HUES48 (cell line): ENCODE measurements around the gene PIK3R1.
A peak's percentile ranks its signal among the peaks of the same experiment; 100 is the strongest.

Source experiments
- H3K27ac ChIP-seq: one replicate; pipeline ENCODE4 v1.7.0; 2013; ENCODE audit warnings: low read depth, low read length, inconsistent platforms
- H3K27me3 ChIP-seq: 2 replicates; pipeline ENCODE4 v1.6.1; 2013; ENCODE audit warnings: mild to moderate bottlenecking, low read length; ENCODE audit not compliant: control insufficient read depth, insufficient read depth
- H3K36me3 ChIP-seq: 2 replicates; pipeline ENCODE4 v1.6.1; 2013; ENCODE audit warnings: low read length; ENCODE audit not compliant: control insufficient read depth, insufficient read depth
- H3K4me1 ChIP-seq: 2 replicates; pipeline ENCODE4 v1.6.1; 2013; ENCODE audit warnings: mild to moderate bottlenecking, low read length; ENCODE audit not compliant: control insufficient read depth, insufficient read depth
- H3K4me3 ChIP-seq: 2 replicates; pipeline ENCODE4 v1.5.1; 2013; ENCODE audit warnings: mild to moderate bottlenecking, low read depth, low read length
- H3K9ac ChIP-seq: 2 replicates; pipeline ENCODE4 v1.6.1; 2013; ENCODE audit warnings: mild to moderate bottlenecking, low read depth, low read length, moderate library complexity
- H3K9me3 ChIP-seq: 2 replicates; pipeline ENCODE4 v1.6.1; 2013; ENCODE audit warnings: low read length; ENCODE audit not compliant: control insufficient read depth, insufficient read depth

Gene PIK3R1

GRCh38 chr5:68251804-68252522 lies 36.4 kb downstream of the PIK3R1 start:
- H3K9me3 ChIP-seq = no peaks in the 10 kb centered on the region
- peak overlapping the region; percentile 26 for H3K27ac ChIP-seq
- H3K4me1 ChIP-seq = peaks cover 39% of the 10 kb centered on the region
- no peaks in the 10 kb centered on the region for H3K27me3 ChIP-seq
- no peak overlapping the region for H3K4me3 ChIP-seq
- H3K9ac ChIP-seq = 0 out of 2 replicates have a peak overlapping the region, but pooled peaks have one; percentile 1
- no peaks in the 10 kb centered on the region for H3K36me3 ChIP-seq

DNA sequence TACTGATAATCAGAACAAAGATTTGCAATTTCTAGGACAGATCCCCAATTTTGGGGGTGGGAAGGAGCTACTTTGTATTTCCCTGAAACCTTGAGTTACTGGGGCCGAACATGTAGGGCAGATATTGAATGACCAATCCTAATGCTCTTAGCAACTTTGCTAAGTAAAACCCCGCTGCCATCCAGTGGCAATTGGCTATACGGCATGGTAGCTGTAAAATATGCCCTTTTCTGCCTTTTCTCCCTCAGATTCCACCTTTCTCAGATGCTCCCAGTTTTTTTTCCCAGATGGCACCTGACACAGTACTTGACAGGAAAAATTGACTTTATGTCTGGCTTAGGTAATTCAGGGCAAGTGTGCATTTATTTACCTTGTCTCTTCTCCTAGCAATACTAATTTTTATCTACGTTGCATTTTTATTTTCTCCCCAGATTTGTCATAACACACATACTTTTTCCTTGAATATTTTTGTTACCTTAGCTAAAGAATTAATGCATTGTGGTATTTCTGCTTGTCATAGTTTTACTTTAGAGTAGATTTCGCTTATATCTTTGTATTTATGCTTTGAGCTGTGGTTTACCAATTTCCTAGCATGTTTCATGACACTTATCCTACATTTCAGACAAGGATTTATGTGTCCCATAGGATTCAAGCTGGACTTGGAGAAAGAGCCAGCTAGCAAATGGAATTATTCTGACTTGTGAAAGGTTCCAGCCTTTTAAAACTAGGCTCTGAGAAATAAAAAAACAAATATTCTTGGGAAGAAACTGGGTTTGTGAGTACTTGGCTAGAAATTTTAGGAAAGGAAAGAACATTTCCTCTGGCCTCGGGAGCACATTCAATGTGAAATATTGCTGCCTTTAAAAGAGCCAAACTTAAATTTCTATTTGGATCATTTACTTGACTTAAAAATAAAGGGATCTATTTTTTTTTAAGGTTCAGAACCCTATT lies 37.4 kb downstream of the PIK3R1 start:
- Histone ChIP-seq H3K4me1 (peaks cover 39% of the 10 kb centered on the region), H3K27me3 (no peaks in the 10 kb centered on the region), H3K27ac (no peak overlapping the region), H3K9ac (no peak overlapping the region), H3K36me3 (no peaks in the 10 kb centered on the region), H3K9me3 (no peaks in the 10 kb centered on the region), H3K4me3 (no peak overlapping the region)

- Histone ChIP-seq H3K36me3 (no peaks in the 10 kb centered on the region), H3K27me3 (no peaks in the 10 kb centered on the region), H3K27ac (no peak overlapping the region), H3K4me1 (peaks cover 36% of the 10 kb centered on the region), H3K9ac (no peak overlapping the region), H3K9me3 (no peaks in the 10 kb centered on the region), H3K4me3 (no peak overlapping the region)
Measured at GRCh38 chr5:68253624-68254585, 38.3 kb downstream of the PIK3R1 start.

DNA sequence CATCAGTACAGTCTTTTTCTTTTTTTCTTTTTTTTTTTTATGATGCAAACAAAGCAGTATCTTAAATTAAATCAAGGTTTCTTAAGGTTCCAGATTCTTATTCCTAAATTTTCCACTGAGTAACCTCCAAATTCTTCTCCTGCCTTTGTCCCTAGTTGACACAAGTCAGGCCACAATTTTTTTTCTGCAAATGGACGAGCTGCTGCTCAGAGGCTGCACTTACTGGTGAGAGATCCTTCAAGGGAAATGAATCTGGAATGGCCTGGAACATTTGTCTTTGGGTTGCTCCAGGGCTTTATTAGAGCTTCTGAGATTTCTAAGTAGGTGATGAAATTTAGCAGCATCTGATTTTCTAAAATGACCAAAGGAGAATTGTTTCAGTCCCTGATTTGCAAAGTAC lies 39.3 kb downstream of the PIK3R1 start:
- Histone ChIP-seq H3K9me3 (no peaks in the 10 kb centered on the region), H3K27ac (no peak overlapping the region), H3K9ac (no peak overlapping the region), H3K4me1 (peaks cover 27% of the 10 kb centered on the region), H3K4me3 (no peak overlapping the region), H3K36me3 (no peaks in the 10 kb centered on the region), H3K27me3 (no peaks in the 10 kb centered on the region)

- Histone ChIP-seq H3K9me3 (no peaks in the 10 kb centered on the region), H3K27me3 (no peaks in the 10 kb centered on the region), H3K36me3 (no peaks in the 10 kb centered on the region), H3K4me3 (no peak overlapping the region), H3K27ac (no peak overlapping the region), H3K9ac (no peak overlapping the region), H3K4me1 (peaks cover 20% of the 10 kb centered on the region)
Measured at GRCh38 chr5:68255305-68256120, 40.0 kb downstream of the PIK3R1 start.

- Histone ChIP-seq H3K36me3 (no peaks in the 10 kb centered on the region), H3K4me1 (peaks cover 3% of the 10 kb centered on the region), H3K27ac (no peak overlapping the region), H3K4me3 (no peak overlapping the region), H3K9ac (no peak overlapping the region), H3K9me3 (no peaks in the 10 kb centered on the region), H3K27me3 (no peaks in the 10 kb centered on the region)
Measured at GRCh38 chr5:68257210-68257609, 41.7 kb downstream of the PIK3R1 start.

GRCh38 chr5:68258531-68258930 lies 43.0 kb downstream of the PIK3R1 start:
- Histone ChIP-seq H3K4me1 (no peaks in the 10 kb centered on the region), H3K9me3 (peaks cover 2% of the 10 kb centered on the region; the same call in 1 of the 2 replicates), H3K4me3 (no peak overlapping the region), H3K27me3 (no peaks in the 10 kb centered on the region), H3K27ac (no peak overlapping the region), H3K36me3 (no peaks in the 10 kb centered on the region), H3K9ac (no peak overlapping the region)

GRCh38 chr5:68259700-68260099 lies 44.1 kb downstream of the PIK3R1 start:
- no peaks in the 10 kb centered on the region for H3K36me3 ChIP-seq
- H3K9ac ChIP-seq = no peak overlapping the region
- H3K4me3 ChIP-seq = no peak overlapping the region
- H3K9me3 ChIP-seq = peaks cover 2% of the 10 kb centered on the region; the same call in 1 of the 2 replicates
- no peak overlapping the region for H3K27ac ChIP-seq
- H3K27me3 ChIP-seq = no peaks in the 10 kb centered on the region
- no peaks in the 10 kb centered on the region for H3K4me1 ChIP-seq

- H3K27me3 ChIP-seq = no peaks in the 10 kb centered on the region
- H3K9me3 ChIP-seq = peaks cover 2% of the 10 kb centered on the region; the same call in 1 of the 2 replicates
- no peaks in the 10 kb centered on the region for H3K4me1 ChIP-seq
- no peaks in the 10 kb centered on the region for H3K36me3 ChIP-seq
- H3K4me3 ChIP-seq = no peak overlapping the region
- H3K9ac ChIP-seq = no peak overlapping the region
- no peak overlapping the region for H3K27ac ChIP-seq
Measured at GRCh38 chr5:68260467-68260866, 44.9 kb downstream of the PIK3R1 start.

GRCh38 chr5:68261169-68261568 lies 45.6 kb downstream of the PIK3R1 start:
- H3K36me3 ChIP-seq = no peaks in the 10 kb centered on the region
- no peaks in the 10 kb centered on the region for H3K4me1 ChIP-seq
- no peak overlapping the region for H3K27ac ChIP-seq
- no peak overlapping the region for H3K9ac ChIP-seq
- H3K9me3 ChIP-seq = peaks cover 2% of the 10 kb centered on the region; the same call in 1 of the 2 replicates
- no peak overlapping the region for H3K4me3 ChIP-seq
- no peaks in the 10 kb centered on the region for H3K27me3 ChIP-seq
